HG03520 (cell line): ENCODE measurements around the gene TMEM106B.
"Not testable (repeated sequence)": the region's sequence is repeated elsewhere in the genome, so short reads cannot be mapped to it uniquely, and the experiment has no call there.

Source experiments
- ATAC-seq: cut with Tn5 transposase; IDR thresholded peaks from one replicate; pipeline ENCODE4 v1.9.1; 2021; ENCODE audit warnings: mild to moderate bottlenecking, moderate library complexity; ENCODE audit not compliant: unreplicated experiment

The TMEM106B gene

DNA sequence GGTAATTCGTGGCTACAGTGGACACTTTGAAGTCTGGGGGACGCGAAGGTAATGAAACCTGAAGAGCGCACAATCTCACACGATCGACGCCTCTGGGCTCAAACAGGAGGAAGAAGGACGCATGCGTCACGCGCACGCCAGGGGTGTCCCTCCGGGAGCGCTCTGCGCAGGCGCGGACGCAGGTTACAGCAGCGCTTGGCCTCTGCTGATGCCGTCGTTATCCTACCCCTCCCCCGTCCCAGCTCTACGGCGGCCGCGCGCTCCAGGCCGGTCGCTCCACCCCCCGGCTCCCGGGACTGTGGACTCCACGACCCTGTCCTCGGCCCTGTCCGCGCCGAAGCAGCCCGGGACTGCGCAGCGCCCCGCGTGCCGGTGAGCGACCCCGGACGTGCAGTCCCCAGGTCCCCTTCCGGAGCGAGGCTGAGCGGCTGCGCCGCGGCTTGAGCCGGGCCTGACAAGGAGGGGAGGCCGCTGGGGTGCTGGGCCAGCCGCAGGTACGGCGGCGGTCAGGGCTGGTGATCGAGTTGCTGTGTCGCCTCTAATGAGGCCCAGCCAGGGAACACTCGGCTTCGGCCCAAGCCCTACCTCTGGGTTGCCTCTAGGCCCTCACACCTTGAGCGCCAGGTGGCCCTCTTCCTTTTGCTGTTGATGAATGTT, at the start of gene TMEM106B:
Gene TMEM106B (plus strand): TSS at position 241 of the 657 bp plus-strand sequence. CDS start 3,517 bp downstream, outside the sequence.
- peak; percentile 94 for ATAC-seq

DNA sequence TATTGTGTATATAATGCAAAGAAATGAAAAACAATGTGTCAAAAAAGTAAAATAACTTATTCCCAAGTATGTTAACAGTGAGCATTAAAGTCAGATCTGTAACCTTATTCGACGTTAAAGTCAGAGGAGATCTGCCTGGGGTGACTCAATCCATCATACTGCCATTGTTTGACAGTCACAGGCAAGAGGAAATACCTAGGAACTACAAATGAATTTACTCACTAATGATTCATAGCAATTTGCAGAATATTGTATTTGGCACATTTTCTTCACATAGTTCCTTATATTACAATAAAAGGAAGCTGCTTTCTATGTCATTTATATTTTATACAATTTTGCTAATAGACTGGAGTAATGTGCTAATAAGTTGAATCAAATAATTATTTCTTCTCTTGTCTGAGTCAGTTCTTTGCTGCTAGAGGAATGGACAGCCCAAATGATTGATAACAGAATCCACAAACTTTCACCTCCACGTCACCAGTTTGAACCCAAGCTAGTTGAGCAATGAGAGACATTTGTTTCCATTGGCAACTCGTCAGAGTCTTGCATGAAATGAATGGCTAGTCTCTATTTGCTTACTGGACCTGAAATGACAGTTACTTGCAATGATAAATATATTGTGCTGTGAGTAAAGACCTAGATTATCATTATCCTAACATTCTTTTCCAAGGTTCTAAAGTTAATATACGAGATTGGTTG, 48.5 kb upstream of the TMEM106B start:
- no peak for ATAC-seq

DNA sequence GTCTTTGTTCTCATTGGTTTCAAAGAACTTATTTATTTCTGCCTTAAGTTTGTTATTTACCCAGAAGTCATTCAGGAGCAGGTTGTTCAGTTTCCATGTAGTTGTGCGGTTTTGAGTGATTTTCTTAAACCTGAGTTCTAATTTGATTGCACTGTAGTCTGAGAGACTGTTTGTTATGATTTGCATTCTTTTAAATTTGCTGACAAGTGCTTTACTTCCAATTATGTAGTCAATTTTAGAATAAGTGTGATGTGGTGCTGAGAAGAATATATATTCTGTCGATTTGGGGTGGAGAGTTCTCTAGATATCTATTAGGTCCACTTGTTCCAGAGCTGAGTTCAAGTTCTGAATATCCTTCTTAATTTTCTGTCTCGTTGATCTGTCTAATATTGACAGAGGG, 43.0 kb upstream of the TMEM106B start:
- not testable (repeated sequence) for ATAC-seq

DNA sequence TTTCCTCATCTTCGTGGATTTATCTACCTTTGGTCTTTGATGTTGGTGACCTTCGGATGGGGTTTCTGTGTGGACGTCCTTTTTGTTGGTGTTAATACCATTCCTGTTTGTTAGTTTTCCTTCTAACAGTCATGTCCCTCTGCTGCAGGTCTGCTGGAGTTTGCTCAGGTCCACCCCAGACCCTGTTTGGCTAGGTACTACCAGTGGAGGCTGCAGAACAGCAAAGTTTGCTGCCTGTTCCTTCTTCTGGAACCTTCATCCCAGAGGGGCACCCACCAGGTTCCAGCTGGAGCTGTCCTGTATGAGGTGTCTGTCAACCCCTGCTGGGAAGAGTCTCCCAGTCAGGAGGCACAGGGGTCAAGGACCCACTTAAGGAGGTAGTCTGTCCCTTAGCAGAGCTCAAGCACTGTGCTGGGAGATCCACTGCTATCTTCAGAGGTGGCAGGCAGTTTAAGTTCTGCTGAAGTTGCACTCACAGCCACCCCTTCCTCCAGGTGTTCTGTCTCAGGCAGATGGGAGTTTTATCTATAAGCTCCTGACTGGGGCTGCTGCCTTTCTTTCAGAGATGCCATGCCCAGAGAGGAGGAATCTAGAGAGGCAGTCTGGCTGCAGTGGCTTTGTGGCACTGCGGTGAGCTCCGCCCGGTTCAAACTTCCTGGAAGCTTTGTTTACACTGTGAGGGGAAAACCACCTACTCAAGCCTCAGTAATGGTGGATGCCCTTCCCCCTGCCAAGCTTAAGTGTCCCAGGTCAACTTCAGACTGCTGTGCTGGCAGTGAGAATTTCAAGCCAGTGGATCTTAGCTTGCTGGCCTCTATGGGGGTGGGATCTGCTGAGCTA, 40.9 kb upstream of the TMEM106B start:
- ATAC-seq = not testable (repeated sequence)

DNA sequence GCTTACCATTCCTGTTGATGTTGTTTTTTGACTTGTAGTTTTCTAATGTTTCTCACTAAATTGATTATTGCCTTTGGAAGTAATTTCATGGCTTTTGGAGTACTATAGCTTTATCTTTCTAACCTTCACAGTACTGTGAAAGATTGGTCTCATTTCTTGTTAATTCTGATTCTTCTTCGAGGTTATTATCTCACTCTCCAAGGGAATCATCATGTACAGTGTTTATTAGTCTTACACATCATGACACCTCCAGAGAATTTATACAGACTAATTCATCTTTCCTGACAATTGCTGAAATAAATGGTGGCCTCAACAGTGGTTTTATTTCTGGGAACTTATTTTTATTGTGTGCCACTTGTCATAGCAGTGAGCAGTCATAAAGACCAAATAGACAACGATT, 37.4 kb upstream of the TMEM106B start:
- ATAC-seq = no peak

DNA sequence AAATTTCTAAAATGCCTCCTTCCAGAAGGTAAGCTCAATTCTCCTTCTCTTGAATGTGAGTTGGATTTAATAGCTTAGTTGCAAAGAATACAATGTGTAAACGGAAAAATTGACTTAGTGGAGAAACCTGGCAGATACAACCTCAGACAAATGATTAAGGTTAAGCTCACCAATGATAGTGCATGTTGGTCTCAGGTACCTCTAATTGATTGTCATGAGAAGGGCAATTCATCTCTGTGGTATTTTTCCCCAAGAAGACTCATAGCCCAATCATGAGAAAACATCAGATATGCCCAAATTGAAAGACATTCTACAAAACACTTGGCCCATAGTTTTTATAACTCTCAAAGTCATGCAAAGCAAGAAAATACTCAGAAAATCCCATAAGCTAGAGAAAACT, 36.2 kb upstream of the TMEM106B start:
- ATAC-seq = no peak

DNA sequence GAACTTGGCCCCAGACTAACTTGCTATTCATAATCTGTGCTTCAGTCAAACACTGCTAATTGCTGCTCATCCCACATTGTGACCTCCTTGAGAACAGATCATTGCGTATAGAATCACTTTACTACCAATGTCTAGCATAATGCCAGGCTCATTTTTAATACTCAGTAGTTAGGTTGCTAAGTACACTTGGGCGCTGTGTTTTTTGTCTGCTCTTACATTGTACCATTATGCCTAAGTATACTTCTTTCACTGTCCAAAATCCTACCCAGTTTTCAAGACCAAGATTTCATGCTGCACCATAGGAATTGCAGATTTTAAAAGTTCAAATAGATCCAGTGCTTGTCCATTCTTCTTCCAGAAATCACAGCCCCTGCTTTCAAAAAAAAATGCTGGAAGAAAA, 32.8 kb upstream of the TMEM106B start:
- ATAC-seq = no peak

DNA sequence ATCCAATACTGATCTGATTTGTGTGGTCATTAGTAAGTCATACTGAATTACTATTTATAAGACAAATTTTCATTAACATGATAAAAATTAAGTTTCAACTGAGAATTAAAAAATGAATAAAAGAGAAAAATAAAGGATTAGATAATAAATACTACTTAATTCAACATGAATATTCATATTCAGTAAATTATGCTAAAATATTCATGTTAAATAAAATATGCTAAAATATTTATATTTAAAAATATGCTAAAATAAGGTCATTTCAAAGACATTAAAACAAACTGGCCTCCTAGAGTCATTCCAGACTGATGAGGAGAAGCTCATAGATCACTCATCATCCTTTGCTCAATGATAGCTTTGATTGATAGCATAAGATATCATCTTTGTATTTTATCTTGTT, 16.7 kb upstream of the TMEM106B start:
- ATAC-seq = no peak

DNA sequence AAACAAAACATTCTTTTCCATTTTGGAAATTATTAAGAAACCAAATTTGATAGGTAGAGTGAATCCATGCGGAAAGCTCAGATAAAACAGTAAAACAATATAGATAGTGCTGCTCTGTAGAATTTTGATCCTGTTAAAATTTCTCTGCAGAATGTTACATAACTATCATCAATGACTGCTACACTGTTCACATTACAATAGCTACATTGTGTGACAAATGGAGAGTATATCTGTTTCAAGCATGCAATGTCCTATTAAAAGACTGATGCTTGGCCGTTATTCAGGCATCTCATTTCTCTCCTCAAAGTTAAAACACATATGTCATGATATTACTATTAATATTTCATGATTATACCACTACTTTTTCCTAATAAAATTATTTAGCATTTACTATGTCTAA, 14.7 kb upstream of the TMEM106B start:
- ATAC-seq = no peak

DNA sequence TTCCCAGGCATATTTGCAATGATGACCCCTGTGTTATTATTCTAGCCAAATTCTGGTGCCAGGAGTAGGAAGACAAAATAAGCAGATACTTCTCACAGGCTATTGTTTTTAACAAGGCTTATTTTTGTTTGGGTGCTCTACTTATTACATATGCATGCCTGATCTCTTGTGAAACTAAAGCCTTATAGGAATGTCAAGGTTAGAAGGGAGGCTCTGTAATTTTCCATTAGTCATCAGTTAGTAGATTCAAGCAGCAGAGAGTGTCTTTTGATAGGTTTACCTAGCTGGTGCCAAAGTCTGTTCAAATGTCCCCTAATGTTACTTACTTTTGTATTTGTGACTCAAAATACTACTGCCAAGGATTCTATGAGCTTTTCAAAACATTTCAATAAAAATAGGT, 11.7 kb upstream of the TMEM106B start:
- ATAC-seq = no peak

DNA sequence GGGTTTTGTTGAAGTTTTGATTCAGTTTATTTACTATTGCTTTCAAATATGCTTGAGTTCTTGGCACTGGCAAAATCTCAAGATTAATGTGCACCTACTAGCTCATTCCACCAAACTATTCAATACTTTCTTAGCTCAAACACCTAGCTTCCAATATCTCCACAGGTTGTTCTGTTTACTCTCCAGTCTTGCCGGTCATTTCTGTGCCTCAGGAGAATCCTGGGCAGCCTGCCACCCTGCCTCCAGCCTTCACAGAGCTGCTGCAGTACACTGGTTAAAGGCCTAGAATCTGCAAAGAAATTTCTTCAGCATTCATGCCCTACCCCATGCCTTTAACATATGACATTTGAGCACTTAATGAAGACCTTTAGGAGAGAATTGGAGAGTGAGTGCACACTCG, 4.0 kb upstream of the TMEM106B start:
- no peak for ATAC-seq

DNA sequence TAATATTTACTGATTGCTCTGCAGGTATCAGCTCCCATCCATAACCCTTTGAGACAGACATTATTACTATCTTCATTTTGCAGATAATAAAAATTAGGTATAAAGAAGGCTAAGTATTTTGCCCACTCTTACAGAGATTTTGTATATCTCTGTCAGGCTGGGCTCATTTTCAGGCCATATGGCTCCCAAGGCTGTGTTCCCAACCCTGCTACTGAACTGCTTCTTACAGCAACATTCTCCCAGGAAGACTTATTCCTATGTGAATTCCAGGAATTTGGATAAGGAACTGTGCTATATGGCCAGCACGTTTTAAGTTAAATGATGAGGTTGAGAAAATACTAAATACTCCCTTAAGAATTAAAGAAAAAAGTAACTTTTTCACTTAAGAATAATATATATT, 1.9 kb upstream of the TMEM106B start:
- no peak for ATAC-seq

DNA sequence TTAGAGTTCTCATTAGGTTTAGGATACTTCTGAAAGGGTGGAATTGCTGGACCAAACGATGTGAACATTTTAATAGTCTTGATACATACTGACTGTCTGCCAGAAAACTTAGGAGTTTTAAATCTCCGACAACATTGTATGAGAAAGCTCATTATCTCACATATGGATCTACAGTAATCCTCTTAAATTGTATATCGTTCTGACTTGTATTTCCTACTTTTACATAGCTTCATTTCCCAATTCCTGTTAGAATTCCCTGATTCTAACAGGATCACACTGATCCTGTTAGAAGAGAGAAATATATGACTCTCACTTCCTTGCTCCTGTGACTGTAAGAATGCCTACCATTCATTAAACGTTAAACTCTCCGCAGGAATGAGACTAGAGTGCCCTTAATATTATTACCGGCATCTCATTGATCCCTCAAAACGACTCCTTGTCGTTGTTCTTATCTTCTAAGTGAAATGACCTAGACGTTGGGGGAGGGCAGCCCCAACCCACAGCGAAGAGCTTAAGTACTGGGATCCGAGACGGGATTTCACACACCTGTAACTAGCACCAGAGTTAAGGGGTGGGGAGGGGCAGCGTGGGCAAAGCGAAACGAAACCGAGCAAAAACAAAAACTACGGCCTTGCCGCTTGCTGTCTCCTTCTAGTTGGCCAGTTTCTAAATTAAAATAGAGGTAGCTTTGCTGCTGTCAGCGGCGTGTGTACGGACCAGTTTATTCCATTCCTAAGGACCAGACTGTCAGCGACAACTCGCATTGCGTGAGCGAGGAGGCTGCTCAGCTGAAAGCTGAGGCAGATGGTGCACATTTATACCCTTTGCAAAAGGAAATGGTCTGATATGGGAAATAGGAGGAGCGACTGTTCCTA, 678 bp upstream of the TMEM106B start:
- ATAC-seq = peak; percentile 28

DNA sequence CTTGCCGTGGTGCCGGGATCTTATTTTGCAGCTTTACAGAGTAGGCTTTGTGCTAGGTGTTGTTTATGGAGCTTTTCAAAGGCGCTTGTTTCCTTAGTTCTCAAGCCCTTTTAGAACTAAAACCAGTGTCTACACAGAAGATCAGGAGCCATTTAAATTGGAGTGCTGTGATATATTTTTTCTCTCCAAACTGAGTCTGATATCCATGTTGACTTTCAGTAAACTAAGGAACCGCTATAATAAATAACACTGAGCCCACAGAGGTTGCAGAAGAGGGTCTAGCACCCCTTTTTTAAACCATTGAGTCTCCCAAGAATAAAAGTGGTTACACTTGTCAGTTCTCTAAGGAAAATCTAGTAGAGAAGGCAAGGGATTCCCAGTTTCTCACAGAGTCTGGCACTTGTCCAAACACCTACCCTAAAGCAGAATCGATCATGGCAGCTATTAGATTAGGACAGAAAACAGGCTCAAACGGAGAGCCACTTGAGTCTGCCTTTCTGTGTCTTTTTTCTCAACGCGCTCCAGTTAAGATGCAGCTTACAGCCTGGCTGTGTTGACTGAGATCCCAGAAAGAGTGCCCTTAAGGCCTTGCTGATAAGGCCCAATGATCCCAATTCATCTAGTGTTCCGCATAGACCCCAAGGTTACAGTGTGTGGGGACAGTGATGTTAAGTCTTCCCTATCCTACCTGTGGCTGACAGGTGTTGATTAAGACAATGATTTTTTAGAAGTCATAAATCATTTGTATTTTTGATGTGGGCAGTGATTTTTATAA, 804 bp downstream of the TMEM106B start:
- ATAC-seq = no peak

DNA sequence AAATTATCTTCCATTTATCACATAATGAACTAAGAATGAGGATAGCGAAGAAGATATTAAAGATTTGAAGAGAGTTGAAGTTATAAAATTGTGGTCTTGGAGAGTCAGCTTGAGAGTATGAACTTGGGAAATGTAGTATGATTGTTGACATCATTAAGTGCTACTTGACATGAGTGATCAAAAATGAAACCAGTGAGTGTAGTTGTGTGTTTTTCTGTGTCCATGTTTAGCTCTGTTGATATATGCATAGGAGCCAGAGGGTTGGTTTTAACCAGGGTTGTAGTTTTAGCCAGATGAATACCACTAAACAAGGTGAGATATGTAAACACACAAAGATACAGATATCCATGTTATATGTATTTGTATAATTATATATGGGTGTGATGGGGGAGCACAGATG, 6.2 kb downstream of the TMEM106B start:
- no peak for ATAC-seq

DNA sequence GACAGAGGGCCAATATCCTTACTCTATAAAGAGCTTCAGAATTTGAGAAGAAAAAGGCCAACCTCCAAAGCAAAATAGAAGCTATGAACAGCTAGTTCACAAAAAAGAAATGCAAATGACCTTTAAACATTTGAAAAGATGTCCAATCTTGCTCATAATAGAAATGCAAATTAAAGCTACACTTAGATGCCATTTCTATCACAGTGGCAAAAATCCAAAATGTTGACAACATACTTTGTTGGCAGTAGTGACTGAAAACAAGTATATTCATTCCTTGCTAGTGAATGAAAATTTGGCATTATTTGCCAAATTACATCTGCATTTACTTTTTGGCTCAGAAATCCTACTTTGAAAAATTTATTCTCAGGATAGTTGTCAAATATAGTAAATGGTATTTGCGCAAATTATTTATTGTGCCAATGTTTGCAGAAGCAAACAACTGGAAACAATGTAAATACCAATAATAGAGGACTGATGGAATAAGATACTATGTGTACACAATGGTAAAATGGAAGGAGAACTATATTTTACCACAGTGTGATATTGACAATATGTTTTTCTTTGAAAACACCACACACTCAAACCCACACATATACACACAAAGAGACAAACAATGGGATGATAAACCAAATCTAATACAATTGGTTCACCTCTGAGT, 9.4 kb downstream of the TMEM106B start:
- no peak for ATAC-seq

DNA sequence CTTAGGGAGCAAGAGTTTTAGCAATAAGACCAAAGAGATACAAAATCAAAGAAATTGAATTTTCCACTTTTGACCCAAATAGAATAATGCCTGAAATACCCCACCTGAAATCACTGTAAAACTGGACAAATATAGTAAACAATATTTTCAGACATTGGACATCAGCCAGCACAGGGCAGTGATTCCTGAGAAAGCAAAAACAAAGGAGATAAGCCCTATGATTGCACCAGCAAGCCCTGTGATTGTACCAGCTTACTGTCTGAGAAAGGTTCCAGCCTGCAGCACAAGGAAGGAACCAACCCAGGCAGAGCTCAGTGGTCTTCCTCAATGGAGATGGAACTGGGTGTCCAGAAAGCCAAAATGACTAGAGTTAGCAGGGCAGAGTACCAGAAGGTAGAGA, 10.3 kb downstream of the TMEM106B start:
- no peak for ATAC-seq

DNA sequence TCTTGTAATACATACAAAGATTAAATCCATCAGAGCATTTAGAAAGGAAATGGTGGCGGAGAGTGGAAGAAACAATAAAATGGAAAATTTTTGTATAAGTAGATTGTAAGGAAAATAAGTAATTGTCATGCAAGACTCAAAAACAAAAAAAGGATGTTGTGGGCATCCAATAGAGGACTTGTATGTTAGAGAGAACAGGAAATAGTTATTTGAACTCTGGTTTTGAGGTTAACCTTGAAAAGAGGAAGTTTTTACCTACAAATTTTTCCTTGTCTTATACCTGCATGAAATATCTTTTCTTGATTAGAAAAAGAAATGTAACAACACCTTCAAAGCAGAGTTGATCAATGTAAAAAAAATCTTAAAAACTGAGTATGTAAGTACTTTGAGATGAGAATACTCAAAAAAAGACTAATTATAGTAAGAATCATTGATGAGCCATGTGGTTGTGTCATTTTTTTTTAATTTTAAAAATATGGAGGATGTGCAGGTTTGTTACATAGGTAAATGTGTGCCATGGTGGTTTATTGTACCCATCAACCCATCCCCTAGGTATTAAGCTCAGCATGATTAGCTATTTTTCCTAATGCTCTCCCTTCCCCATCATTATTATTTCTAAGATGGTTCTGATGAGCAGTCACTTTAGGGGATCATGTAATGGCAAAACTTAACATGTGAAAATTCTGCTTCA, 11.9 kb downstream of the TMEM106B start:
- peak; percentile 89 for ATAC-seq

DNA sequence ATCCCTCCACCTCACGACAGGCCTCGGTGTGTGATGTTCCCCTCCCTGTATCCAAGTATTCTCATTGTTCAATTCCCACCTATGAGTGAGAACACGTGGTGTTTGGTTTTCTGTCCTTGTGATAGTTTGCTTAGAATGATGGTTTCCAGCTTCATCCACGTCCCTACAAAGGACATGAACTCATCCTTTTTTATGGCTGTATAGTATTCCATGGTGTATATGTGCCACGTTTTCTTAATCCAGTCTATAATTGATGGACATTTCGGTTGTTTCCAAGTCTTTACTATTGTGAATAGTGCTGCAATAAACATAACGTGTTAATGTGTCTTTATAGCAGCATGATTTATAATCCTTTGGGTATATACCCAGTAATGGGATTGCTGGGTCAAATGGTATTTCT, 13.9 kb downstream of the TMEM106B start:
- ATAC-seq = not testable (repeated sequence)
